ENCODE data around the gene NAXD. TPM values are rescaled to one million over a fixed set of nuclear protein-coding genes. Genes with fewer than 3 reads are reported as not detected.

The NAXD gene
- total RNA-seq, 2 donors from 2014 or later: 16.8 to 17.4 TPM

GRCh38 chr13:110620596-110620995, 5.3 kb downstream of the NAXD start:
- no peak overlapping the region for H3K27ac ChIP-seq

GRCh38 chr13:110624766-110625756, 9.7 kb downstream of the NAXD start:
- Histone ChIP-seq H3K27me3 (no peaks in the 10 kb centered on the region), H3K9me3 (no peaks in the 10 kb centered on the region), H3K4me3 (no peak overlapping the region), H3K4me1 (peaks cover 0 to 18% of the 10 kb centered on the region in 2 donors), H3K36me3 (peaks cover 32% of the 10 kb centered on the region), H3K27ac (no peak overlapping the region)
- no peak for TF ChIP-seq CTCF (IDR thresholded peaks at IDR 0.05)
- DNase-seq (ENCODE audit: low spot score): no peak

More at GRCh38 chr13:110620596-110620995, 5.3 kb downstream of the NAXD start:
- TF ChIP-seq CTCF (IDR thresholded peaks at IDR 0.05): no peak
- Histone ChIP-seq H3K27me3 (no peaks in the 10 kb centered on the region), H3K4me1 (peaks cover 0 to 29% of the 10 kb centered on the region in 2 donors), H3K36me3 (peaks cover 27% of the 10 kb centered on the region), H3K9me3 (no peaks in the 10 kb centered on the region), H3K4me3 (no peak overlapping the region)
- no peak for DNase-seq (ENCODE audit: low spot score)

- peaks cover 0 to 18% of the 10 kb centered on the region in 2 donors for H3K4me1 ChIP-seq
- peaks cover 35% of the 10 kb centered on the region for H3K36me3 ChIP-seq
- H3K27me3 ChIP-seq: no peaks in the 10 kb centered on the region
- H3K27ac ChIP-seq: no peak overlapping the region
- no peak for TF ChIP-seq CTCF (IDR thresholded peaks at IDR 0.05)
- H3K9me3 ChIP-seq: no peaks in the 10 kb centered on the region
- H3K4me3 ChIP-seq: no peak overlapping the region
- DNase-seq (ENCODE audit: low spot score): no peak
Observed at GRCh38 chr13:110625771-110626321, 10.5 kb downstream of the NAXD start.

DNA sequence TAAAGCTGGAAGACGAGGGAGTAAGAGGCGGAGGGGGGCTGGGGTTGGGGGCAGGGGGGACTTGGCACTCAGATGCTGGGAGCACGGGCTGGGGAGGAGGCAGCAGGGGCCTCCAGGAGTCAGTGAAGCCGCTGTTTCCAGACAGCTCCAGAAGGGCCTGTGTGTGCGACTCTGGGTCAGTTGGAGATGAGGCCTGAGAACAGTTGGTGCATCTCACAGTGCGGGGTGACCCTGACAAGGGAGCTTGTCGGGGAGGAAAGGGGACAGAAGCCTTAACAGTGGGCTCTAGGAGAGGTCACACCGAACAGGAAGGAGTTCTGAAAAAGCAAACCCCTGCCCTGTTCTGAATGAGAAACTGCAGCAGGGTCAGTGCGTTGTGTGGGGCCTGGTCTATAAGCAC, 11.2 kb downstream of the NAXD start:
- H3K9me3 ChIP-seq: no peaks in the 10 kb centered on the region
- H3K4me1 ChIP-seq: peaks cover 0 to 18% of the 10 kb centered on the region in 2 donors
- peaks cover 39% of the 10 kb centered on the region for H3K36me3 ChIP-seq
- H3K27ac ChIP-seq: no peak overlapping the region
- TF ChIP-seq CTCF (IDR thresholded peaks at IDR 0.05): no peak
- no peak overlapping the region for H3K4me3 ChIP-seq
- no peaks in the 10 kb centered on the region for H3K27me3 ChIP-seq
- no peak for DNase-seq (ENCODE audit: low spot score)

DNA sequence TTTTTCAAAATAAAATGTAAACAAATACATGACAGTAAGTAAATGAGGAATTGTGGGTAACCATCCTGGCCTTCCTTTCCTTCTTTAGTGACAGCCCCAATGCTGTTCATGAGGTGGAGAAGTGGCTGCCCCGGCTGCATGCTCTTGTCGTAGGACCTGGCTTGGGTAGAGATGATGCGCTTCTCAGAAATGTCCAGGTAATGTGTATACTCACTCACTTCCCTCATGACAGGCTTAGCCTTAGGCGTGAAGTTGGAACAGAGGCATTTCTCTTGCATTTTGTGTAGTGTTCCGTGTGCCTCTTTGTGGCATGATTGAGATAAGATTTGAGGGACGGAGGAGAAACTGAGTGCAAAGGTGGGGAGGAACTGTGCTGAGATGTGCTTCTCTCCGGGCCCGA, 12.0 kb downstream of the NAXD start:
- Histone ChIP-seq H3K27ac (no peak overlapping the region), H3K4me1 (peaks cover 0 to 18% of the 10 kb centered on the region in 2 donors), H3K27me3 (no peaks in the 10 kb centered on the region), H3K36me3 (peaks cover 35% of the 10 kb centered on the region), H3K4me3 (no peak overlapping the region), H3K9me3 (no peaks in the 10 kb centered on the region)
- no peak for DNase-seq (ENCODE audit: low spot score)
- no peak for TF ChIP-seq CTCF (IDR thresholded peaks at IDR 0.05)

Measured in right atrium auricular region (tissue), 2 donors.